Measurements from ENCODE around the gene TAF13. TPM values are rescaled to one million over a fixed set of nuclear protein-coding genes. Genes with fewer than 3 reads are reported as not detected.
"Not testable (repeated sequence)": the region's sequence is repeated elsewhere in the genome, so short reads cannot be mapped to it uniquely, and the experiment has no call there.

Gene TAF13
- total and polyA plus RNA-seq, 5 donors from 2014 or later: 0.89 to 31.3 (median 2.1) TPM

GRCh38 chr1:109056064-109056463 lies 19.7 kb downstream of the TAF13 start:
- Histone ChIP-seq H3K4me3 (ENCODE audit: low read depth, low read length) (no peak overlapping the region), H3K27me3 (ENCODE audit: control insufficient read depth, insufficient read depth, low read length) (no peaks in the 10 kb centered on the region), H3K36me3 (ENCODE audit: control insufficient read depth, insufficient read depth, low read length) (no peaks in the 10 kb centered on the region), H3K27ac (ENCODE audit: insufficient read depth, low read length, poor library complexity, severe bottlenecking) (no peak overlapping the region), H3K4me1 (ENCODE audit: control insufficient read depth, insufficient read depth, low read length, poor library complexity, severe bottlenecking) (no peaks in the 10 kb centered on the region), H3K9me3 (ENCODE audit: control insufficient read depth in 2 of 2, low read length in 2 of 2) (no peaks in the 10 kb centered on the region)
- Mint-ChIP-seq H3K36me3 (no peaks in the 10 kb centered on the region), H3K4me3 (no peak overlapping the region), H3K4me1 (no peaks in the 10 kb centered on the region), H3K9me3 (peaks cover 0 to 4% (median 0%) of the 10 kb centered on the region in 7 donors), H3K27ac (no peak overlapping the region), H3K27me3 (no peaks in the 10 kb centered on the region)
- ATAC-seq (ENCODE audit: low read depth in 2 of 2): no peak
- no peak for DNase-seq

- not testable (repeated sequence) for H3K36me3 Mint-ChIP-seq; H3K27me3 Mint-ChIP-seq; H3K4me3 ChIP-seq (ENCODE audit: low read depth, low read length); H3K27ac ChIP-seq (ENCODE audit: insufficient read depth, low read length, poor library complexity, severe bottlenecking); H3K4me1 ChIP-seq (ENCODE audit: control insufficient read depth, insufficient read depth, low read length, poor library complexity, severe bottlenecking); DNase-seq; H3K9me3 Mint-ChIP-seq; H3K27me3 ChIP-seq (ENCODE audit: control insufficient read depth, insufficient read depth, low read length); H3K4me1 Mint-ChIP-seq; ATAC-seq (ENCODE audit: low read depth in 2 of 2); H3K9me3 ChIP-seq (ENCODE audit: control insufficient read depth in 2 of 2, low read length in 2 of 2); H3K27ac Mint-ChIP-seq; H3K36me3 ChIP-seq (ENCODE audit: control insufficient read depth, insufficient read depth, low read length)
- peak overlapping the region in 1 of 4 donors; percentile 81 for H3K4me3 Mint-ChIP-seq
Measured at GRCh38 chr1:109052145-109052544, 23.7 kb downstream of the TAF13 start.

- Histone ChIP-seq H3K27ac (ENCODE audit: insufficient read depth, low read length, poor library complexity, severe bottlenecking) (no peak overlapping the region), H3K9me3 (ENCODE audit: control insufficient read depth in 2 of 2, low read length in 2 of 2) (no peaks in the 10 kb centered on the region), H3K27me3 (ENCODE audit: control insufficient read depth, insufficient read depth, low read length) (no peaks in the 10 kb centered on the region), H3K4me3 (ENCODE audit: low read depth, low read length) (no peak overlapping the region), H3K36me3 (ENCODE audit: control insufficient read depth, insufficient read depth, low read length) (no peaks in the 10 kb centered on the region), H3K4me1 (ENCODE audit: control insufficient read depth, insufficient read depth, low read length, poor library complexity, severe bottlenecking) (no peaks in the 10 kb centered on the region)
- DNase-seq (no peak), ATAC-seq (ENCODE audit: low read depth in 2 of 2) (no peak)
- H3K27ac Mint-ChIP-seq: no peak overlapping the region
- no peaks in the 10 kb centered on the region for H3K36me3 Mint-ChIP-seq
- peaks cover 0 to 7% (median 0%) of the 10 kb centered on the region in 7 donors for H3K9me3 Mint-ChIP-seq
- H3K4me1 Mint-ChIP-seq: no peaks in the 10 kb centered on the region
- no peak overlapping the region for H3K4me3 Mint-ChIP-seq
- peaks cover 8% of the 10 kb centered on the region for H3K27me3 Mint-ChIP-seq
Measured at GRCh38 chr1:109050228-109050995, 25.4 kb downstream of the TAF13 start.

- H3K36me3 ChIP-seq (ENCODE audit: control insufficient read depth, insufficient read depth, low read length): no peaks in the 10 kb centered on the region
- Mint-ChIP-seq H3K27ac (peak overlapping the region in 1 of 3 donors; percentile 38), H3K36me3 (no peaks in the 10 kb centered on the region), H3K27me3 (peaks cover 8% of the 10 kb centered on the region), H3K4me3 (no peak overlapping the region), H3K9me3 (peaks cover 0 to 7% (median 0%) of the 10 kb centered on the region in 7 donors), H3K4me1 (no peaks in the 10 kb centered on the region)
- H3K4me3 ChIP-seq (ENCODE audit: low read depth, low read length): no peak overlapping the region
- no peaks in the 10 kb centered on the region for H3K4me1 ChIP-seq (ENCODE audit: control insufficient read depth, insufficient read depth, low read length, poor library complexity, severe bottlenecking)
- no peak overlapping the region for H3K27ac ChIP-seq (ENCODE audit: insufficient read depth, low read length, poor library complexity, severe bottlenecking)
- H3K27me3 ChIP-seq (ENCODE audit: control insufficient read depth, insufficient read depth, low read length): no peaks in the 10 kb centered on the region
- ATAC-seq (ENCODE audit: low read depth in 2 of 2) (no peak), DNase-seq (no peak)
- no peaks in the 10 kb centered on the region for H3K9me3 ChIP-seq (ENCODE audit: control insufficient read depth in 2 of 2, low read length in 2 of 2)
Measured at GRCh38 chr1:109048335-109048734, 27.5 kb downstream of the TAF13 start.

GRCh38 chr1:109047339-109047738 lies 28.5 kb downstream of the TAF13 start:
- Histone ChIP-seq H3K27ac (ENCODE audit: insufficient read depth, low read length, poor library complexity, severe bottlenecking) (no peak overlapping the region), H3K27me3 (ENCODE audit: control insufficient read depth, insufficient read depth, low read length) (no peaks in the 10 kb centered on the region), H3K4me3 (ENCODE audit: low read depth, low read length) (no peak overlapping the region), H3K9me3 (ENCODE audit: control insufficient read depth in 2 of 2, low read length in 2 of 2) (no peaks in the 10 kb centered on the region), H3K4me1 (ENCODE audit: control insufficient read depth, insufficient read depth, low read length, poor library complexity, severe bottlenecking) (no peaks in the 10 kb centered on the region), H3K36me3 (ENCODE audit: control insufficient read depth, insufficient read depth, low read length) (no peaks in the 10 kb centered on the region)
- Mint-ChIP-seq H3K27me3 (peaks cover 8% of the 10 kb centered on the region), H3K9me3 (peaks cover 0 to 3% (median 0%) of the 10 kb centered on the region in 7 donors), H3K36me3 (no peaks in the 10 kb centered on the region), H3K4me3 (peak overlapping the region in 1 of 4 donors; percentile 33), H3K4me1 (peaks cover 0 to 4% (median 2%) of the 10 kb centered on the region in 4 donors), H3K27ac (no peak overlapping the region)
- ATAC-seq (ENCODE audit: low read depth in 2 of 2): no peak
- no peak for DNase-seq

GRCh38 chr1:109046671-109047070 lies 29.1 kb downstream of the TAF13 start:
- Histone ChIP-seq H3K27me3 (ENCODE audit: control insufficient read depth, insufficient read depth, low read length) (no peaks in the 10 kb centered on the region), H3K27ac (ENCODE audit: insufficient read depth, low read length, poor library complexity, severe bottlenecking) (no peak overlapping the region), H3K9me3 (ENCODE audit: control insufficient read depth in 2 of 2, low read length in 2 of 2) (no peaks in the 10 kb centered on the region), H3K4me3 (ENCODE audit: low read depth, low read length) (no peak overlapping the region), H3K36me3 (ENCODE audit: control insufficient read depth, insufficient read depth, low read length) (no peaks in the 10 kb centered on the region), H3K4me1 (ENCODE audit: control insufficient read depth, insufficient read depth, low read length, poor library complexity, severe bottlenecking) (no peaks in the 10 kb centered on the region)
- Mint-ChIP-seq H3K36me3 (no peaks in the 10 kb centered on the region), H3K27ac (peak overlapping the region in 1 of 3 donors; percentile 61), H3K4me1 (peaks cover 0 to 8% (median 2%) of the 10 kb centered on the region in 4 donors), H3K27me3 (peaks cover 8% of the 10 kb centered on the region), H3K9me3 (peaks cover 0 to 3% (median 0%) of the 10 kb centered on the region in 7 donors), H3K4me3 (peak overlapping the region in 1 of 4 donors; percentile 33)
- ATAC-seq (ENCODE audit: low read depth in 2 of 2) (no peak), DNase-seq (no peak)

- H3K36me3 Mint-ChIP-seq: no peaks in the 10 kb centered on the region
- Histone ChIP-seq H3K4me3 (ENCODE audit: low read depth, low read length) (no peak overlapping the region), H3K4me1 (ENCODE audit: control insufficient read depth, insufficient read depth, low read length, poor library complexity, severe bottlenecking) (peaks cover 6% of the 10 kb centered on the region), H3K36me3 (ENCODE audit: control insufficient read depth, insufficient read depth, low read length) (no peaks in the 10 kb centered on the region), H3K27me3 (ENCODE audit: control insufficient read depth, insufficient read depth, low read length) (no peaks in the 10 kb centered on the region), H3K27ac (ENCODE audit: insufficient read depth, low read length, poor library complexity, severe bottlenecking) (no peak overlapping the region), H3K9me3 (ENCODE audit: control insufficient read depth in 2 of 2, low read length in 2 of 2) (no peaks in the 10 kb centered on the region)
- H3K27me3 Mint-ChIP-seq: peaks cover 8% of the 10 kb centered on the region
- H3K9me3 Mint-ChIP-seq: peaks cover 0 to 3% (median 0%) of the 10 kb centered on the region in 7 donors
- no peak for ATAC-seq (ENCODE audit: low read depth in 2 of 2)
- peaks cover 2 to 14% (median 5%) of the 10 kb centered on the region in 4 donors for H3K4me1 Mint-ChIP-seq
- no peak for DNase-seq
- no peak overlapping the region for H3K27ac Mint-ChIP-seq
- peak overlapping the region in 2 of 4 donors; percentile 11 to 64 for H3K4me3 Mint-ChIP-seq
Measured at GRCh38 chr1:109045595-109045994, 30.2 kb downstream of the TAF13 start.
